Peyer's patch (tissue), 4 donors: ENCODE results near the gene ZDHHC18.

Source experiments
- POLR2A ChIP-seq, 2 donors: fragments of 450-650 bp; IDR thresholded peaks; one replicate each; pipeline ENCODE4 v1.5.1; 2017; ENCODE audit warnings: antibody characterized with exemption in 2 of 2, mild to moderate bottlenecking in 2 of 2, moderate library complexity in 2 of 2
- TF ChIP-seq, protein P1 (sequence below), 6 experiments: fragments of 450-650 bp in 4 of 6; fragments of 200-600 bp in 2 of 6; sonication (generic) in 1 of 6; IDR thresholded peaks; one replicate each; pipeline ENCODE4 v1.5.1; 2017 to 2019; ENCODE audit warnings: antibody characterized with exemption in 6 of 6, mild to moderate bottlenecking in 3 of 6, moderate library complexity in 1 of 6

DNA sequence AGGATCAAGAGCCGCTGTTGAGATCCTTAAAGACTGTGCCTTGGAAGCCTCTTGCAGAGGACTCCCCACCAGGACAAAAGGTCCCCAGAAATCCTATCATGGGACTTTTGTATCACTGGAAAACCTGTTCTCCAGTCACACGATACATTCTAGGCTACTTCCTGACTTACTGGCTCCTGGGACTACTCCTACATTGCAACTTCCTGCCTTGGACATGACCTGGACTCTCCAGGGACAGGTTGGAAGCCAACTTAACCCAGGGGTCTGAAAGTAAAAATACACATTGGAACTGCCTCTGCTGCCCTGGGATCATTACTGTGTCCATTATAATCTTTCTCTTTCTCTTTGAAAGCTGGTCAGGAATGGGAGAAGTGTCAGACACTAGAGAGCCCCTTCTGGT, 28.9 kb upstream of the ZDHHC18 start:
- TF ChIP-seq, protein P1, sequence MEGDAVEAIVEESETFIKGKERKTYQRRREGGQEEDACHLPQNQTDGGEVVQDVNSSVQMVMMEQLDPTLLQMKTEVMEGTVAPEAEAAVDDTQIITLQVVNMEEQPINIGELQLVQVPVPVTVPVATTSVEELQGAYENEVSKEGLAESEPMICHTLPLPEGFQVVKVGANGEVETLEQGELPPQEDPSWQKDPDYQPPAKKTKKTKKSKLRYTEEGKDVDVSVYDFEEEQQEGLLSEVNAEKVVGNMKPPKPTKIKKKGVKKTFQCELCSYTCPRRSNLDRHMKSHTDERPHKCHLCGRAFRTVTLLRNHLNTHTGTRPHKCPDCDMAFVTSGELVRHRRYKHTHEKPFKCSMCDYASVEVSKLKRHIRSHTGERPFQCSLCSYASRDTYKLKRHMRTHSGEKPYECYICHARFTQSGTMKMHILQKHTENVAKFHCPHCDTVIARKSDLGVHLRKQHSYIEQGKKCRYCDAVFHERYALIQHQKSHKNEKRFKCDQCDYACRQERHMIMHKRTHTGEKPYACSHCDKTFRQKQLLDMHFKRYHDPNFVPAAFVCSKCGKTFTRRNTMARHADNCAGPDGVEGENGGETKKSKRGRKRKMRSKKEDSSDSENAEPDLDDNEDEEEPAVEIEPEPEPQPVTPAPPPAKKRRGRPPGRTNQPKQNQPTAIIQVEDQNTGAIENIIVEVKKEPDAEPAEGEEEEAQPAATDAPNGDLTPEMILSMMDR (IDR thresholded peaks at IDR 0.05), result no peak
- TF ChIP-seq POLR2A (IDR thresholded peaks at IDR 0.05), result no peak
